Nephron progenitor cell (in vitro differentiated cells): ENCODE results near the gene NAXD.

Source experiments
- DNase-seq: peaks from one replicate; pipeline ENCODE4 v3.0.0; 2021
- H3K27ac Mint-ChIP-seq: 2 replicates; pipeline ENCODE4 v1.8.0; 2021; ENCODE audit warnings: mild to moderate bottlenecking, moderate library complexity, mixed read lengths
- H3K27me3 Mint-ChIP-seq: 2 replicates; pipeline ENCODE4 v1.8.0; 2021; ENCODE audit warnings: mild to moderate bottlenecking, low read depth, mixed read lengths; ENCODE audit not compliant: poor library complexity
- H3K36me3 Mint-ChIP-seq: 2 replicates; pipeline ENCODE4 v1.8.0; 2021; ENCODE audit warnings: low read depth, mixed read lengths
- H3K4me1 Mint-ChIP-seq: 2 replicates; pipeline ENCODE4 v1.8.0; 2021; ENCODE audit warnings: mixed read lengths
- H3K4me3 Mint-ChIP-seq: 2 replicates; pipeline ENCODE4 v1.8.0; 2021; ENCODE audit warnings: mild to moderate bottlenecking, moderate library complexity, mixed read lengths
- H3K9me3 Mint-ChIP-seq: 2 replicates; pipeline ENCODE4 v1.8.0; 2021; ENCODE audit warnings: mild to moderate bottlenecking, moderate library complexity, mixed read lengths
- TF ChIP-seq, protein P1 (sequence below): fragments of 200-600 bp; sonication (generic); IDR thresholded peaks from 2 replicates; pipeline ENCODE4 v1.5.0; 2021; ENCODE audit warnings: antibody characterized with exemption

The NAXD gene

DNA sequence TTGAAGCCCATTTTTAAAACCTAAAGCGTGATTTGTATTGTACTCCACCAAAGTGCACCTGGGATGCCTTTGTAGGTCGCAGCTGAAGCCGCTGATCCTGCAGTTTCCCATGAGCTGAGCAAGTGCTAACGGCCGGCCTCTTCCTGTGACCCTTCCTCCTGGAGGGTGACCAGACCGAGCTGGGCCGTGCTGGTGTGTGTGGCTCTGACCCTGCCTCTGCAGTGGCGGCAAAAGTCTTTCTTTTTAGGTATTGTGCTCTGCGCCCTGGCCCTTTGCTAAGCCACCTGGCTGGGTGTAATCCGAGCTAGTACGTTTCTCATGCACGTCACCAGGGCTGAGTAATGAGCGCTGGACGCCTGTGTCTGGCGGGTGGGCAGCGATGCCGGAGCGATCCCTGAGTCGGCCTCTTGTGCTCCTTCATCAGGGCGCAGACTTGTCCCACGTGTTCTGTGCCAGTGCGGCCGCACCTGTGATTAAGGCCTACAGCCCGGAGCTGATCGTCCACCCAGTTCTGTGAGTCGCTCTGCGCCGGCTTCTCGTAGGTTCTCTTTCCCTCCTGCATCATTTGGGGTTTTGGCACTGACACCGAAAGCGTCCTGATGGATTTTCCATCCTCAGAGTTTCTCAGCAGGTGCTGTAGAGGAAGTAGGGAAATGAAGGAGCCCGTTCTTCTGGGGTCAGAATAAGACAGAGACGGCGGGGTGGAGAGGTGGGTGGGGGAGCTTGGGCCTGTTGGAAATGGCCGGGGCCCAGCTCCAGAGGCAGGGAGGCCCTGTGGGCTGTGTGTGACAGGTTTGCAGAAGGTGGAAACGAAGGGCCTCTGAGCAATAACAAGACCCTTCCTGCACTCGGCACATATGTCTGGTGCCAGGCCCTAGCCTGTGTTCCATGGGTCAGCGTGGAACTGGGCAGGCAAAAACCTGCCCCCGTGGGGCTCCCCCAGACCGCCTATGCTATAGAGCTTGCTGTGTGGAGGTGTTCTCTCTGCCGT lies 9.7 kb downstream of the NAXD start:
- DNase-seq = peak; percentile 32
- no peaks in the 10 kb centered on the region for H3K9me3 Mint-ChIP-seq
- peak overlapping the region; percentile 97 for H3K27ac Mint-ChIP-seq
- H3K27me3 Mint-ChIP-seq = no peaks in the 10 kb centered on the region
- TF ChIP-seq, protein P1, sequence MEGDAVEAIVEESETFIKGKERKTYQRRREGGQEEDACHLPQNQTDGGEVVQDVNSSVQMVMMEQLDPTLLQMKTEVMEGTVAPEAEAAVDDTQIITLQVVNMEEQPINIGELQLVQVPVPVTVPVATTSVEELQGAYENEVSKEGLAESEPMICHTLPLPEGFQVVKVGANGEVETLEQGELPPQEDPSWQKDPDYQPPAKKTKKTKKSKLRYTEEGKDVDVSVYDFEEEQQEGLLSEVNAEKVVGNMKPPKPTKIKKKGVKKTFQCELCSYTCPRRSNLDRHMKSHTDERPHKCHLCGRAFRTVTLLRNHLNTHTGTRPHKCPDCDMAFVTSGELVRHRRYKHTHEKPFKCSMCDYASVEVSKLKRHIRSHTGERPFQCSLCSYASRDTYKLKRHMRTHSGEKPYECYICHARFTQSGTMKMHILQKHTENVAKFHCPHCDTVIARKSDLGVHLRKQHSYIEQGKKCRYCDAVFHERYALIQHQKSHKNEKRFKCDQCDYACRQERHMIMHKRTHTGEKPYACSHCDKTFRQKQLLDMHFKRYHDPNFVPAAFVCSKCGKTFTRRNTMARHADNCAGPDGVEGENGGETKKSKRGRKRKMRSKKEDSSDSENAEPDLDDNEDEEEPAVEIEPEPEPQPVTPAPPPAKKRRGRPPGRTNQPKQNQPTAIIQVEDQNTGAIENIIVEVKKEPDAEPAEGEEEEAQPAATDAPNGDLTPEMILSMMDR = no peak
- peaks cover 34% of the 10 kb centered on the region for H3K4me1 Mint-ChIP-seq
- H3K4me3 Mint-ChIP-seq = peak overlapping the region; percentile 40
- peaks cover 39% of the 10 kb centered on the region for H3K36me3 Mint-ChIP-seq

DNA sequence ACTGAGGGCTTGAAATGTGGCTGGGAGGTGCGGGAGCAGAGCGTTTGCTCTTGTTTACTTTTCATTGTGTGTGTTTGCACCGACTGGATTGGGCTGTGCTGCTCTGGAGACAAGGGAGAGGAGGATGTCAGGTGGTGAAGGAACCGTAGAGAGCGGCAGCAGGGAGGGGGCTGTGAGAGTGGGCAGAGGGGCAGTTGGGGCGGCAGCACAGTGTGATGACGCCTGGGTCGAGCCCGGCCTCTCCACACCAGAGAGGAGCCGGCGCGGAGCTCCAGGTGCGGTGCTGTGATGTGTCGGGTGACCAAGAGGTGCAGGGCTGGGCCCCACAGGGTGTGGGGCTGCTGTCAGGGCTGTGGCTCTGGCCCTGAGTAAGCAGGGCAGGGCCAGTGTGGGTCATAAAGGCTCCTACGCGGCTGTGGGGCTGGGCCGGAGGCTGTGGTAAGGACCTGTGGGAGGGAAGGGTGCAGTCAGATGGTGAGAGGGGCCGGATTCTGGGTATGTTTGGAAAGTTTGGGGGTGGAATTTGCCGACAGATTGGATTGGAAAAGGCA lies 10.5 kb downstream of the NAXD start:
- Mint-ChIP-seq H3K4me1 (peaks cover 42% of the 10 kb centered on the region), H3K27me3 (no peaks in the 10 kb centered on the region), H3K27ac (peak overlapping the region; percentile 97), H3K4me3 (peak overlapping the region; percentile 40), H3K9me3 (no peaks in the 10 kb centered on the region), H3K36me3 (peaks cover 46% of the 10 kb centered on the region)
- TF ChIP-seq, protein P1 = no peak
- DNase-seq = no peak

DNA sequence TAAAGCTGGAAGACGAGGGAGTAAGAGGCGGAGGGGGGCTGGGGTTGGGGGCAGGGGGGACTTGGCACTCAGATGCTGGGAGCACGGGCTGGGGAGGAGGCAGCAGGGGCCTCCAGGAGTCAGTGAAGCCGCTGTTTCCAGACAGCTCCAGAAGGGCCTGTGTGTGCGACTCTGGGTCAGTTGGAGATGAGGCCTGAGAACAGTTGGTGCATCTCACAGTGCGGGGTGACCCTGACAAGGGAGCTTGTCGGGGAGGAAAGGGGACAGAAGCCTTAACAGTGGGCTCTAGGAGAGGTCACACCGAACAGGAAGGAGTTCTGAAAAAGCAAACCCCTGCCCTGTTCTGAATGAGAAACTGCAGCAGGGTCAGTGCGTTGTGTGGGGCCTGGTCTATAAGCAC lies 11.2 kb downstream of the NAXD start:
- Mint-ChIP-seq H3K36me3 (peaks cover 53% of the 10 kb centered on the region), H3K9me3 (no peaks in the 10 kb centered on the region), H3K27me3 (no peaks in the 10 kb centered on the region), H3K27ac (peak overlapping the region; percentile 70), H3K4me1 (peaks cover 46% of the 10 kb centered on the region), H3K4me3 (no peak overlapping the region)
- TF ChIP-seq, protein P1 = no peak
- DNase-seq = no peak

DNA sequence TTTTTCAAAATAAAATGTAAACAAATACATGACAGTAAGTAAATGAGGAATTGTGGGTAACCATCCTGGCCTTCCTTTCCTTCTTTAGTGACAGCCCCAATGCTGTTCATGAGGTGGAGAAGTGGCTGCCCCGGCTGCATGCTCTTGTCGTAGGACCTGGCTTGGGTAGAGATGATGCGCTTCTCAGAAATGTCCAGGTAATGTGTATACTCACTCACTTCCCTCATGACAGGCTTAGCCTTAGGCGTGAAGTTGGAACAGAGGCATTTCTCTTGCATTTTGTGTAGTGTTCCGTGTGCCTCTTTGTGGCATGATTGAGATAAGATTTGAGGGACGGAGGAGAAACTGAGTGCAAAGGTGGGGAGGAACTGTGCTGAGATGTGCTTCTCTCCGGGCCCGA lies 12.0 kb downstream of the NAXD start:
- peaks cover 51% of the 10 kb centered on the region for H3K4me1 Mint-ChIP-seq
- H3K27me3 Mint-ChIP-seq = no peaks in the 10 kb centered on the region
- TF ChIP-seq, protein P1 = no peak
- H3K9me3 Mint-ChIP-seq = peaks cover 5% of the 10 kb centered on the region
- H3K36me3 Mint-ChIP-seq = peaks cover 58% of the 10 kb centered on the region
- no peak overlapping the region for H3K4me3 Mint-ChIP-seq
- no peak for DNase-seq
- H3K27ac Mint-ChIP-seq = peak overlapping the region; percentile 4

DNA sequence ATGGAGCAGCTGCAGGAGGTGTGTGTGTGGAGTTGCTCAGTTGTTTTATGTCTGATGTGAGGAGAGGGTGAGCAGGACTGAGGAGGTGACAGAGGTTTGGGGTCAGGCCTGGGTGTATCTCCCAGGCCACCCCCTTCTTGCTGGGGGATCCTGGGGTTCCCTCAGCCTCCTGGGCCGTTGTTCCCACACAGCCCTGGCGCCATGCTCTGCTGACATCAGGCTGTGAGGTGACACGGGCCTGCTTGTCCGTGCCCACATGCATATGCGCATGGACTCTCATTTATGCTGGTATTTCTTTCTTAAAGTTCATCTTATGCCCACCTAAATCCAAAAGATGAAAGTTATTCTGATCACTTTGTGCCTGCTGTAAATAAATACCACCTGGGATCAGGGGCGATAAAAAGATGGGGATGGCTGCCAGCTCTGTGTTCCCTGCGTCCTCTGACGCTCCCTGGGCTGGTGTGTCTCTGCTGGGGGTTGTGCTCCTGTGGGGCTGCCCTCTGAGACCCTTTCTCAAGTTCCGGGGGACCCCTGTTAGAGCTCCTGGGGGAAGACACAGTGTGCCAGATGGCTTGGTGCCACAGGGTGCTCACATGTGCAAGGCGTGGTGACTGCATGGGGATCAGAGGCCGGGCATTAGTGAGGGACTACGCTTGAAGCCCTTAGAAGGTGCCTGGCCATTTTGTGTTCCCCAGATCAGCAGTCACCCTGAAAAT lies 12.6 kb downstream of the NAXD start:
- Mint-ChIP-seq H3K36me3 (peaks cover 56% of the 10 kb centered on the region), H3K4me1 (peaks cover 51% of the 10 kb centered on the region), H3K27ac (peak overlapping the region; percentile 4), H3K4me3 (no peak overlapping the region), H3K9me3 (peaks cover 6% of the 10 kb centered on the region), H3K27me3 (no peaks in the 10 kb centered on the region)
- no peak for DNase-seq
- TF ChIP-seq, protein P1 = no peak
